MV-4-11 (cell line): ENCODE results near the gene BDKRB1.

Source experiments
- DNase-seq: peaks from one replicate; lab custom pipeline; 2025; lab: John Stamatoyannopoulos, UW

BDKRB1 gene

GRCh38 chr14:96281486-96281885 lies 25.5 kb downstream of the BDKRB1 start:
- no peak for DNase-seq

DNA sequence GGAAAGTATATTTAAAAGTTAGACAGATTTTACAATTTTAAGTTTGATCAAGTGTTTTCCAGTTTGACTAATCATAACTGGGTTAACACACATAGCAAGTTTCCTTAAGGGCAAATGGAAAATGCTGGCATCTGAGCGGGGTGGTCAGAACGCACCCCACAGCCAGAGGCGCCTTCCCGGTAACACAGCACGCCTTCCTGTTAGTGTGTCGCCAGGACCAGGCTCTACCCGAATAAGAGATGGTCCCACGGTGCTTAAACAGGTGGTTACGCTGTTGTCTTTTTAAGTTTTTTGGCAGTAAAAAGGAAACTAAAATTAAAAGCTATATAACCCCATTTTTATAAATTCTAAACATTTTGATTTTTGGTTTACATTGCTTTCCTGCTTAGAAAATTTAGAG lies 28.0 kb downstream of the BDKRB1 start:
- DNase-seq, result no peak

- no peak for DNase-seq
Observed at GRCh38 chr14:96284430-96284829, 28.4 kb downstream of the BDKRB1 start.

DNA sequence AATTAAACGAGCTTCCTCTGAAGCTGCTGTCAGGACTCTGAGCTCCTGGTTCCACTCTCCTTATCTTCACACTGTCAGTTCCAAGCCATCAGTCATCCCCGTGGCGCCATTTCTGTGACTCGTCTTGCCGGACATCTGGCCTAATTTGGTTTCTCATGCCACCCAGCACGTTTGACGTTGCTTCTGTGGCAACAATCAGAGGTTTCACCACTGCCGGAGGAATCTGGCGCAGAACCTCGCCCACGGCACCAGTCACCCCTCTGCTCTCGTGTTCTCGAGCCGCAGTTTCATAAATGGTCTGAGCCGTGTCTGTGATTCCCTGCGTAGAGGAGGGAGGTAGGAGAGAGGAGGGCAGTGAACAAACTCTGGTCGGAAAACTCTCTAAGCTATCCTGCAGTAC lies 29.7 kb downstream of the BDKRB1 start:
- DNase-seq, result no peak

DNA sequence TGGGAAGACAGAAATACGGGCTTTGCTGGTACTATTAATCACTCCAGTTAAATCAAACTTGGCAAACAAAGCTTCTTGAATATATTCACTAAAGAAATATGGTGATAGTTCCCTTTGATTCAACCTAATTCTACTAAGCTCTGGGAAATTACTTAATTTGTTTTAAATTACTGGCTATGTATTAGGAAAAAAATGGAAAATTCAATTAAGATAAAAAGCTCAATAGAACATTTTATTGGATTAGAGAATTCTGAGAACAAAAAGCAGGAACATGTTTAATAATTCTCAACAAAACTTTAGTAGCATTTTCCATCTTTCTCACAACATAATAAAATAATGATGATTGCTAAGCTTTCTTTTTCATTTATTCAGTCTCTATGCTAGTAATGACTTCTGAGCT lies 30.2 kb downstream of the BDKRB1 start:
- DNase-seq, result no peak

DNA sequence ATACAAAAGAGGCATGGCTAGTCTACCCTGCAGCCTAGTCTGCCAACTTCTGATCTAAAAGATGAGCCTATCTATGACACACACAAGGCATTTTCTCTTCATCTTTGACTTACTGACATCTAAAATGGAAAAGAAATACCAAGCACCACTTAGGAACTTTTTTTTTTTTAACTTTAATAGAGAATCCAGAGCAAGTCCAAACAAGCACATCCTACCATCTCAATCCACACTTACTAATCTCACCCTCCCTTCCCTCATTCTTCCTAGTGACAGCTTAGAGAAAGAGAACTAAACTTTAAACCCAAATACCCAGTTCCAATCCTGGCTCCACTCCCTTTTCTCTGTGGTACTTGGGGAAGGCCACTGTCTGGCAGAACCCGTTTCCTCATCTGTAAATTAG lies 31.8 kb downstream of the BDKRB1 start:
- DNase-seq, result no peak

- no peak for DNase-seq
Observed at GRCh38 chr14:96294246-96294645, 38.2 kb downstream of the BDKRB1 start.

- DNase-seq, result no peak
Observed at GRCh38 chr14:96297000-96297399, 41.0 kb downstream of the BDKRB1 start.

- no peak for DNase-seq
Observed at GRCh38 chr14:96297997-96298515, 42.0 kb downstream of the BDKRB1 start.

DNA sequence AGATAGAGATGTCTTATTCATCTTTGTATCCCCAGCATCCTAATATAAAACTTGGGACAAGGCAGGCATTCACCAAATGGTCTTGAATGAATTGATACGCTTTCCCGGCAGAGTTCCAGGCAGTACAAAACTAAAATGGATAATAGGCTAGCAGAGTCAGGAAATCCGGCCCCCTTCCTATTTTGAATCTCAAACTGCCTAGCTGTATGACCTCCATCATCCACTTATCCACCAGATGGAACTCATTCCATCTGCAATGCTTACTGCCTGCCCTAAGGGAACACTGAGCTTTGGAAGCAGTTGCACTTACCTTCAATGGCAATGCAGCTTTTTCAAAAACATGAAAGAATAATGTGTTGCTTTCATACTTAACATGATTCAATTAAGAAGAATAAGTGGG lies 43.4 kb downstream of the BDKRB1 start:
- no peak for DNase-seq

GRCh38 chr14:96303981-96304380 lies 48.0 kb downstream of the BDKRB1 start:
- DNase-seq, result no peak

DNA sequence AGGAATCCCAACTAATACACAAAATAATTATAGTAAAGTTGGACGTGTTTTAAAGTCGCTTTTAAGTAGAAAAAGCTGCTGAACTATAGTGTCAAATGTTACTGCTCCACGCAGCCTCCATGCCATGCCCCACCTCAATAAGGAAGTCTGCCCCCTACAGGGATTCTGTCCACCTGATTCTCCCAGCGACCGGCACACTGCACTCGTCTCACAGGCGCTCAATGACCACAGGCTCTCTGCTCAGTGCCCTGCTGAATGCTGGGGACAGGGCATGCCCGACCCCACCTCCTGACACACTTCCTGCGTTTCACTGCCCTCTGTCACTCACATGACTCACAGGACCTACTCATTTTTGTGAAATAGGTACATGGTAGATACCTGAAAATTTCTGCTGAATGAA lies 48.9 kb downstream of the BDKRB1 start:
- no peak for DNase-seq

- no peak for DNase-seq
Observed at GRCh38 chr14:96307434-96307833, 51.4 kb downstream of the BDKRB1 start.

DNA sequence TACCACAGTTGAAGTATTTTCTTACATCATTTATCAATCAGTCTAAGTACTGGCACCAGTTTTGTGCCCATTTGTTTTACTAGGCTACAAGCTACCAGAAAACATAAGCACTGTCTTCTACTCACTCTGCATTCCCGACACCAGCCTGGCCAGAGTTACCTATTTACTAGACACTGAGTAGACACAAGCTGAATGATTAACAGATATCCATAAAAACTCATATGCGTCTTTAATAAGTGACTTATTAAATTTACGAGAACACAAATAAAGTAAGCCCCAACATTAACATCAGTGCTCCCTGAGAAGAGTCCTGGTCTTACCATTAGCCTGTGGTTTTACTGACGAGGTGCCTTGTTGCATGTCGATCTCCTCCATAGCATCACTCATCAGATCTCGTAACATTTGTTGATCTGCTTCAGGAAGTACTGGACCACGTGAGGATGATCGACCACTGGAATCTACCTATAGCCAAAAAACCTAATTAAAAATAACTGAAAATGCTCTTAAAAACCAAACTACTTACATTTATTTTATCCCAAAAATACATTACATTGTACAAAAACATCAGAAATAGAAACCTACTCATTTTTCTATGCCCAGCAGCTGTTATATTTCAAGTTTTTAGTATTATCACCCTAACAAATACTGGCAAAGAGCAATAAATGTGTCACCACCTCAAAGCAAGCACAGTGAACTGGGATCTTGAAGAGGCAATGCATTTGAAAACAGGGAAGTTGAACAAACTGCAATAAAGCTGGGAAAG lies 53.3 kb downstream of the BDKRB1 start:
- DNase-seq, result no peak

GRCh38 chr14:96309896-96310330 lies 53.9 kb downstream of the BDKRB1 start:
- no peak for DNase-seq

GRCh38 chr14:96310906-96311305 lies 54.9 kb downstream of the BDKRB1 start:
- DNase-seq, result no peak
